ENCODE measurements around the gene CEP63. TPM values are rescaled to one million over a fixed set of nuclear protein-coding genes. Genes with fewer than 3 reads are reported as not detected.
A peak's percentile ranks its signal among the peaks of the same experiment; 100 is the strongest.
"Not testable (repeated sequence)": the region's sequence is repeated elsewhere in the genome, so short reads cannot be mapped to it uniquely, and the experiment has no call there.

Gene CEP63
- total and polyA plus RNA-seq, 5 donors from 2014 or later, result 11.8 to 22.0 (median 16.5) TPM

- no peaks in the 10 kb centered on the region for H3K4me1 ChIP-seq (ENCODE audit: control insufficient read depth, insufficient read depth, low read length, poor library complexity, severe bottlenecking)
- peaks cover 43% of the 10 kb centered on the region for H3K36me3 ChIP-seq (ENCODE audit: control insufficient read depth, insufficient read depth, low read length)
- Mint-ChIP-seq H3K27ac (no peak overlapping the region), H3K27me3 (no peaks in the 10 kb centered on the region), H3K4me3 (no peak overlapping the region), H3K36me3 (peaks cover 48% of the 10 kb centered on the region), H3K4me1 (no peaks in the 10 kb centered on the region), H3K9me3 (peaks cover 0 to 4% (median 0%) of the 10 kb centered on the region in 7 donors)
- H3K27ac ChIP-seq (ENCODE audit: insufficient read depth, low read length, poor library complexity, severe bottlenecking), result no peak overlapping the region
- no peaks in the 10 kb centered on the region for H3K27me3 ChIP-seq (ENCODE audit: control insufficient read depth, insufficient read depth, low read length)
- ATAC-seq (ENCODE audit: low read depth in 2 of 2), result no peak
- H3K9me3 ChIP-seq (ENCODE audit: control insufficient read depth in 2 of 2, low read length in 2 of 2), result no peaks in the 10 kb centered on the region
- no peak for DNase-seq
- H3K4me3 ChIP-seq (ENCODE audit: low read depth, low read length), result no peak overlapping the region
These were observed 66.9 kb downstream of the CEP63 start for GRCh38 chr3:134552784-134553183.

GRCh38 chr3:134559591-134559990 lies 73.7 kb downstream of the CEP63 start:
- Histone ChIP-seq H3K4me3 (ENCODE audit: low read depth, low read length) (no peak overlapping the region), H3K27me3 (ENCODE audit: control insufficient read depth, insufficient read depth, low read length) (no peaks in the 10 kb centered on the region), H3K36me3 (ENCODE audit: control insufficient read depth, insufficient read depth, low read length) (peaks cover 9% of the 10 kb centered on the region), H3K4me1 (ENCODE audit: control insufficient read depth, insufficient read depth, low read length, poor library complexity, severe bottlenecking) (no peaks in the 10 kb centered on the region), H3K27ac (ENCODE audit: insufficient read depth, low read length, poor library complexity, severe bottlenecking) (no peak overlapping the region), H3K9me3 (ENCODE audit: control insufficient read depth in 2 of 2, low read length in 2 of 2) (no peaks in the 10 kb centered on the region)
- H3K27me3 Mint-ChIP-seq, result no peaks in the 10 kb centered on the region
- H3K9me3 Mint-ChIP-seq, result peaks cover 0 to 2% (median 0%) of the 10 kb centered on the region in 7 donors
- ATAC-seq (ENCODE audit: low read depth in 2 of 2) (no peak), DNase-seq (no peak)
- H3K4me3 Mint-ChIP-seq, result no peak overlapping the region
- no peak overlapping the region for H3K27ac Mint-ChIP-seq
- peaks cover 45% of the 10 kb centered on the region for H3K36me3 Mint-ChIP-seq
- peaks cover 0 to 6% (median 0%) of the 10 kb centered on the region in 4 donors for H3K4me1 Mint-ChIP-seq

GRCh38 chr3:134562055-134562454 lies 76.2 kb downstream of the CEP63 start:
- ATAC-seq (ENCODE audit: low read depth in 2 of 2) (no peak), DNase-seq (peak in 1 of 3 donors; percentile 7)
- Mint-ChIP-seq H3K4me1 (peaks cover 0 to 6% (median 0%) of the 10 kb centered on the region in 4 donors), H3K9me3 (peaks cover 0 to 2% (median 0%) of the 10 kb centered on the region in 7 donors), H3K36me3 (peaks cover 45% of the 10 kb centered on the region), H3K27ac (no peak overlapping the region), H3K27me3 (no peaks in the 10 kb centered on the region), H3K4me3 (no peak overlapping the region)
- H3K9me3 ChIP-seq (ENCODE audit: control insufficient read depth in 2 of 2, low read length in 2 of 2), result no peaks in the 10 kb centered on the region
- no peaks in the 10 kb centered on the region for H3K27me3 ChIP-seq (ENCODE audit: control insufficient read depth, insufficient read depth, low read length)
- no peaks in the 10 kb centered on the region for H3K4me1 ChIP-seq (ENCODE audit: control insufficient read depth, insufficient read depth, low read length, poor library complexity, severe bottlenecking)
- no peak overlapping the region for H3K4me3 ChIP-seq (ENCODE audit: low read depth, low read length)
- H3K27ac ChIP-seq (ENCODE audit: insufficient read depth, low read length, poor library complexity, severe bottlenecking), result no peak overlapping the region
- H3K36me3 ChIP-seq (ENCODE audit: control insufficient read depth, insufficient read depth, low read length), result peaks cover 9% of the 10 kb centered on the region

GRCh38 chr3:134563601-134564000 lies 77.7 kb downstream of the CEP63 start:
- H3K27ac Mint-ChIP-seq, result no peak overlapping the region
- Histone ChIP-seq H3K27me3 (ENCODE audit: control insufficient read depth, insufficient read depth, low read length) (no peaks in the 10 kb centered on the region), H3K9me3 (ENCODE audit: control insufficient read depth in 2 of 2, low read length in 2 of 2) (no peaks in the 10 kb centered on the region), H3K4me3 (ENCODE audit: low read depth, low read length) (no peak overlapping the region), H3K4me1 (ENCODE audit: control insufficient read depth, insufficient read depth, low read length, poor library complexity, severe bottlenecking) (no peaks in the 10 kb centered on the region), H3K36me3 (ENCODE audit: control insufficient read depth, insufficient read depth, low read length) (peaks cover 8% of the 10 kb centered on the region), H3K27ac (ENCODE audit: insufficient read depth, low read length, poor library complexity, severe bottlenecking) (no peak overlapping the region)
- peaks cover 0 to 6% (median 0%) of the 10 kb centered on the region in 4 donors for H3K4me1 Mint-ChIP-seq
- no peak for ATAC-seq (ENCODE audit: low read depth in 2 of 2)
- H3K4me3 Mint-ChIP-seq, result no peak overlapping the region
- no peaks in the 10 kb centered on the region for H3K27me3 Mint-ChIP-seq
- DNase-seq, result no peak
- peaks cover 41% of the 10 kb centered on the region for H3K36me3 Mint-ChIP-seq
- peaks cover 0 to 4% (median 2%) of the 10 kb centered on the region in 7 donors for H3K9me3 Mint-ChIP-seq

GRCh38 chr3:134564991-134565390 lies 79.1 kb downstream of the CEP63 start:
- peaks cover 0 to 6% (median 0%) of the 10 kb centered on the region in 4 donors for H3K4me1 Mint-ChIP-seq
- Histone ChIP-seq H3K27ac (ENCODE audit: insufficient read depth, low read length, poor library complexity, severe bottlenecking) (no peak overlapping the region), H3K4me3 (ENCODE audit: low read depth, low read length) (no peak overlapping the region), H3K4me1 (ENCODE audit: control insufficient read depth, insufficient read depth, low read length, poor library complexity, severe bottlenecking) (no peaks in the 10 kb centered on the region), H3K36me3 (ENCODE audit: control insufficient read depth, insufficient read depth, low read length) (peaks cover 4% of the 10 kb centered on the region), H3K27me3 (ENCODE audit: control insufficient read depth, insufficient read depth, low read length) (no peaks in the 10 kb centered on the region), H3K9me3 (ENCODE audit: control insufficient read depth in 2 of 2, low read length in 2 of 2) (peaks cover 0 to 4% of the 10 kb centered on the region in 2 experiments)
- H3K27me3 Mint-ChIP-seq, result no peaks in the 10 kb centered on the region
- peaks cover 33% of the 10 kb centered on the region for H3K36me3 Mint-ChIP-seq
- DNase-seq (no peak), ATAC-seq (ENCODE audit: low read depth in 2 of 2) (no peak)
- H3K4me3 Mint-ChIP-seq, result no peak overlapping the region
- H3K27ac Mint-ChIP-seq, result no peak overlapping the region
- H3K9me3 Mint-ChIP-seq, result peaks cover 0 to 12% (median 6%) of the 10 kb centered on the region in 7 donors

GRCh38 chr3:134567605-134568004 lies 81.7 kb downstream of the CEP63 start:
- peaks cover 0 to 27% (median 10%) of the 10 kb centered on the region in 7 donors for H3K9me3 Mint-ChIP-seq
- no peaks in the 10 kb centered on the region for H3K36me3 ChIP-seq (ENCODE audit: control insufficient read depth, insufficient read depth, low read length)
- DNase-seq (no peak), ATAC-seq (ENCODE audit: low read depth in 2 of 2) (no peak)
- H3K9me3 ChIP-seq (ENCODE audit: control insufficient read depth in 2 of 2, low read length in 2 of 2), result peaks cover 0 to 4% of the 10 kb centered on the region in 2 experiments
- no peak overlapping the region for H3K27ac ChIP-seq (ENCODE audit: insufficient read depth, low read length, poor library complexity, severe bottlenecking)
- no peaks in the 10 kb centered on the region for H3K27me3 ChIP-seq (ENCODE audit: control insufficient read depth, insufficient read depth, low read length)
- H3K27ac Mint-ChIP-seq, result no peak overlapping the region
- no peak overlapping the region for H3K4me3 Mint-ChIP-seq
- H3K27me3 Mint-ChIP-seq, result no peaks in the 10 kb centered on the region
- H3K4me3 ChIP-seq (ENCODE audit: low read depth, low read length), result no peak overlapping the region
- H3K4me1 ChIP-seq (ENCODE audit: control insufficient read depth, insufficient read depth, low read length, poor library complexity, severe bottlenecking), result no peaks in the 10 kb centered on the region
- peaks cover 15% of the 10 kb centered on the region for H3K36me3 Mint-ChIP-seq
- H3K4me1 Mint-ChIP-seq, result no peaks in the 10 kb centered on the region

- Histone ChIP-seq H3K36me3 (ENCODE audit: control insufficient read depth, insufficient read depth, low read length) (no peaks in the 10 kb centered on the region), H3K27ac (ENCODE audit: insufficient read depth, low read length, poor library complexity, severe bottlenecking) (no peak overlapping the region), H3K27me3 (ENCODE audit: control insufficient read depth, insufficient read depth, low read length) (no peaks in the 10 kb centered on the region), H3K4me3 (ENCODE audit: low read depth, low read length) (no peak overlapping the region), H3K9me3 (ENCODE audit: control insufficient read depth in 2 of 2, low read length in 2 of 2) (peaks cover 0 to 4% of the 10 kb centered on the region in 2 experiments), H3K4me1 (ENCODE audit: control insufficient read depth, insufficient read depth, low read length, poor library complexity, severe bottlenecking) (no peaks in the 10 kb centered on the region)
- DNase-seq, result no peak
- Mint-ChIP-seq H3K27ac (no peak overlapping the region), H3K4me3 (no peak overlapping the region), H3K36me3 (peaks cover 8% of the 10 kb centered on the region), H3K27me3 (no peaks in the 10 kb centered on the region), H3K4me1 (no peaks in the 10 kb centered on the region), H3K9me3 (peaks cover 3 to 35% (median 12%) of the 10 kb centered on the region in 7 donors)
- ATAC-seq (ENCODE audit: low read depth in 2 of 2), result no peak
These were observed 82.9 kb downstream of the CEP63 start for GRCh38 chr3:134568790-134569189.

- not testable (repeated sequence) for H3K4me3 Mint-ChIP-seq, DNase-seq
These were observed 84.0 kb downstream of the CEP63 start for GRCh38 chr3:134569899-134570298.

More at GRCh38 chr3:134569899-134570298, 84.0 kb downstream of the CEP63 start:
- not testable (repeated sequence) for H3K27ac Mint-ChIP-seq; H3K4me1 ChIP-seq (ENCODE audit: control insufficient read depth, insufficient read depth, low read length, poor library complexity, severe bottlenecking); ATAC-seq (ENCODE audit: low read depth in 2 of 2); H3K27me3 Mint-ChIP-seq; H3K27ac ChIP-seq (ENCODE audit: insufficient read depth, low read length, poor library complexity, severe bottlenecking); H3K27me3 ChIP-seq (ENCODE audit: control insufficient read depth, insufficient read depth, low read length); H3K4me1 Mint-ChIP-seq; H3K4me3 ChIP-seq (ENCODE audit: low read depth, low read length); H3K9me3 ChIP-seq (ENCODE audit: control insufficient read depth in 2 of 2, low read length in 2 of 2); H3K36me3 ChIP-seq (ENCODE audit: control insufficient read depth, insufficient read depth, low read length); H3K36me3 Mint-ChIP-seq
- peaks cover 3 to 35% (median 12%) of the 10 kb centered on the region in 7 donors for H3K9me3 Mint-ChIP-seq
